K562 (cell line): ENCODE measurements around the gene RNF224. TPM values are rescaled to one million over a fixed set of nuclear protein-coding genes. Genes with fewer than 3 reads are reported as not detected.

Source experiments
- ATF7 ChIP-seq: fragments of 450-650 bp; IDR thresholded peaks from 2 replicates; pipeline ENCODE4 v1.7.1; 2014; ENCODE audit warnings: mild to moderate bottlenecking, moderate library complexity
- CREM ChIP-seq: IDR thresholded peaks from 2 replicates; pipeline ENCODE4 v1.6.1; 2014; ENCODE audit warnings: antibody characterized with exemption, low read depth
- ERF ChIP-seq: fragments of 450-650 bp; formaldehyde crosslinking; IDR thresholded peaks from 2 replicates; pipeline ENCODE4 v1.4.0; 2020; ENCODE audit warnings: mild to moderate bottlenecking, mixed read lengths
- HDAC2 ChIP-seq: fragments of 450-650 bp; IDR thresholded peaks from 2 replicates; pipeline ENCODE4 v1.6.1; 2016; ENCODE audit warnings: mild to moderate bottlenecking
- NELFE ChIP-seq: IDR thresholded peaks from 2 replicates; pipeline ENCODE4 v1.6.1; 2011; ENCODE audit warnings: mild to moderate bottlenecking; ENCODE audit not compliant: insufficient read depth, insufficient read length
- PTRF ChIP-seq: fragments of 450-650 bp; IDR thresholded peaks from 2 replicates; pipeline ENCODE4 v1.6.1; 2016; ENCODE audit warnings: mild to moderate bottlenecking, missing genetic modification characterization, missing compliant biosample characterization
- RNF2 ChIP-seq: sonication (generic); IDR thresholded peaks from 2 replicates; pipeline ENCODE4 v1.6.1; 2016
- SNIP1 ChIP-seq: fragments of 450-650 bp; IDR thresholded peaks from 2 replicates; pipeline ENCODE4 v1.7.1; 2017; ENCODE audit warnings: low read depth, mild to moderate bottlenecking
- SRSF9 ChIP-seq: fragments of 200-400 bp; formaldehyde crosslinking; IDR thresholded peaks from 2 replicates; pipeline ENCODE4 v1.6.1; 2017; ENCODE audit warnings: low read depth, low read length, borderline replicate concordance
- TFAM ChIP-seq: fragments of 250-450 bp; sonication (Bioruptor Pico); conservative IDR thresholded peaks from 2 replicates; pipeline ENCODE4 v1.5.0; 2021; ENCODE audit warnings: mild to moderate bottlenecking, moderate library complexity
- ZNF253 ChIP-seq: fragments of 250-450 bp; sonication (Bioruptor Pico); conservative IDR thresholded peaks from 2 replicates; pipeline ENCODE4 v1.6.1; 2021; ENCODE audit warnings: mild to moderate bottlenecking
- ZNF263 ChIP-seq: sonication (generic); formaldehyde crosslinking; IDR thresholded peaks from 2 replicates; pipeline ENCODE4 v1.8.0; 2022; ENCODE audit warnings: mild to moderate bottlenecking, missing genetic modification reagents, borderline replicate concordance
- ZNF586 ChIP-seq: fragments of 450-650 bp; formaldehyde crosslinking; conservative IDR thresholded peaks from 2 replicates; pipeline ENCODE4 v1.4.0; 2020; ENCODE audit warnings: mild to moderate bottlenecking, moderate library complexity
- polyA plus RNA-seq, 8 experiments: library from polyadenylated mRNA; depleted of rRNA in 4 of 8; stranded (reverse) in 5 of 8; unstranded in 3 of 8; fragments of >200 nt; fragmentation: Nextera tagmentation in 2 of 8; fragmentation: Illumina TruSeq in 1 of 8; extraction: Ambion mirVana in 2 of 8; extraction: Trizol in 1 of 8; gene quantifications; 2 replicates each; pipeline versions ENCODE4 v1.2.1 to v1.2.3, GENCODE V29; 2011 to 2014; ENCODE audit warnings: inconsistent platforms in 1 of 8, missing spikeins in 1 of 8
- total RNA-seq, 7 experiments: library from RNA; depleted of rRNA in 6 of 7; stranded (reverse); fragments of >200 nt in 6 of 7; fragmentation: Illumina TruSeq in 2 of 7; extraction: Trizol in 2 of 7; gene quantifications; 2 replicates each; pipeline versions ENCODE4 v1.2.1 to v1.2.3, GENCODE V29; 2011 to 2021; ENCODE audit warnings: low replicate concordance in 1 of 7
- TF ChIP-seq, protein P1 (sequence below), 2 experiments: fragments of 450-650 bp; IDR thresholded peaks; 2 replicates each; pipeline ENCODE4 v1.6.1; 2016; ENCODE audit warnings: mild to moderate bottlenecking in 2 of 2, borderline replicate concordance in 1 of 2, low read depth in 1 of 2, moderate library complexity in 1 of 2
- TF ChIP-seq, protein P2 (sequence below): sonication (generic); formaldehyde crosslinking; IDR thresholded peaks from 2 replicates; pipeline ENCODE4 v1.8.0; 2022; ENCODE audit warnings: missing genetic modification reagents, mild to moderate bottlenecking, moderate library complexity, borderline replicate concordance
- TF ChIP-seq, protein P3 (sequence below), 2 experiments: fragments of 450-650 bp; conservative IDR thresholded peaks; 2 replicates each; pipeline ENCODE4 v1.6.1; 2017; ENCODE audit warnings: mild to moderate bottlenecking in 2 of 2, moderate library complexity in 2 of 2
- TF ChIP-seq, protein P4 (sequence below): sonication (generic); IDR thresholded peaks from 2 replicates; pipeline ENCODE4 v1.6.1; 2016

The RNF224 gene
- total and polyA plus RNA-seq, 9 of the 15 experiments (the other 6 are each of a cell fraction or from before 2014, with no cell fraction given), result not detected

DNA sequence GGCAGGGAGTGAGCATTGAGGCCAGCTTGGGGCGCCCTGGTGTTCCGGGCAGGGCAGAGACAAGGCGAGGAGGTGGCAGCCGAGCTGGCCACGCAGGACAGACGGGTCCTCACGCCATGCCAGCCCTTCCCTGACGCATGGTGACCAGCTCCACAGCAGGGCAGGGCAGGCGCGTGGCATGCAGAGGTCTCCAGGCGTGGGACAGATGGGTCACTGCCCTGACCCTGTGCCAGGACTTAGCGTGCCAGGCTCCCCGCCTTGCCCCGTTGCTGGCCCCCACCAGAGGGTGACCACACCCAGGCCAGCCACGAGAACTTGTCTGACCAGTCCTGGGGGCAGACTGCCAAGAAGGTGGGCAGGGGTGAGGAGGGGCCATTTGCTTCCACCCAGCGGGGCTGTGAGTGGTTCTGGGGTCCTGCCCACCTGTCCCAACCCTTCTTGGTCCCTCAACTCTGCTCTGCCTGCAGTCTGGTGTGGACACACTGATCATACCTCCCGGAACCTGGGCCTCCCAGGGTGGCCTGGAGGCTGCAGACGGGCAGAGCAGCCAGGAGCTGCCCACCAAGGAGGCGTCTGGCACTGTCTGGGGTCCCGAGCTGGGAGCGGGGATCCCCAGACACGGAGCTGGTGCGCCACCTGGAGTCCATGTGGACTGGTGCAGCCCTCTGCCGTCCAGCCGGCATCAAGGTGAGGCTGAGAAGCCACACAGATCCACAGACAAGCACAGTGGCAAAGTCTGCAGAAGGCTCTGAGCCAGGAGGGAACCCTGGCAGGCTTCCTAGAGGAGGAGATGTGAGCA, at the start of gene RNF224 (continued):
- TF ChIP-seq, protein P1, sequence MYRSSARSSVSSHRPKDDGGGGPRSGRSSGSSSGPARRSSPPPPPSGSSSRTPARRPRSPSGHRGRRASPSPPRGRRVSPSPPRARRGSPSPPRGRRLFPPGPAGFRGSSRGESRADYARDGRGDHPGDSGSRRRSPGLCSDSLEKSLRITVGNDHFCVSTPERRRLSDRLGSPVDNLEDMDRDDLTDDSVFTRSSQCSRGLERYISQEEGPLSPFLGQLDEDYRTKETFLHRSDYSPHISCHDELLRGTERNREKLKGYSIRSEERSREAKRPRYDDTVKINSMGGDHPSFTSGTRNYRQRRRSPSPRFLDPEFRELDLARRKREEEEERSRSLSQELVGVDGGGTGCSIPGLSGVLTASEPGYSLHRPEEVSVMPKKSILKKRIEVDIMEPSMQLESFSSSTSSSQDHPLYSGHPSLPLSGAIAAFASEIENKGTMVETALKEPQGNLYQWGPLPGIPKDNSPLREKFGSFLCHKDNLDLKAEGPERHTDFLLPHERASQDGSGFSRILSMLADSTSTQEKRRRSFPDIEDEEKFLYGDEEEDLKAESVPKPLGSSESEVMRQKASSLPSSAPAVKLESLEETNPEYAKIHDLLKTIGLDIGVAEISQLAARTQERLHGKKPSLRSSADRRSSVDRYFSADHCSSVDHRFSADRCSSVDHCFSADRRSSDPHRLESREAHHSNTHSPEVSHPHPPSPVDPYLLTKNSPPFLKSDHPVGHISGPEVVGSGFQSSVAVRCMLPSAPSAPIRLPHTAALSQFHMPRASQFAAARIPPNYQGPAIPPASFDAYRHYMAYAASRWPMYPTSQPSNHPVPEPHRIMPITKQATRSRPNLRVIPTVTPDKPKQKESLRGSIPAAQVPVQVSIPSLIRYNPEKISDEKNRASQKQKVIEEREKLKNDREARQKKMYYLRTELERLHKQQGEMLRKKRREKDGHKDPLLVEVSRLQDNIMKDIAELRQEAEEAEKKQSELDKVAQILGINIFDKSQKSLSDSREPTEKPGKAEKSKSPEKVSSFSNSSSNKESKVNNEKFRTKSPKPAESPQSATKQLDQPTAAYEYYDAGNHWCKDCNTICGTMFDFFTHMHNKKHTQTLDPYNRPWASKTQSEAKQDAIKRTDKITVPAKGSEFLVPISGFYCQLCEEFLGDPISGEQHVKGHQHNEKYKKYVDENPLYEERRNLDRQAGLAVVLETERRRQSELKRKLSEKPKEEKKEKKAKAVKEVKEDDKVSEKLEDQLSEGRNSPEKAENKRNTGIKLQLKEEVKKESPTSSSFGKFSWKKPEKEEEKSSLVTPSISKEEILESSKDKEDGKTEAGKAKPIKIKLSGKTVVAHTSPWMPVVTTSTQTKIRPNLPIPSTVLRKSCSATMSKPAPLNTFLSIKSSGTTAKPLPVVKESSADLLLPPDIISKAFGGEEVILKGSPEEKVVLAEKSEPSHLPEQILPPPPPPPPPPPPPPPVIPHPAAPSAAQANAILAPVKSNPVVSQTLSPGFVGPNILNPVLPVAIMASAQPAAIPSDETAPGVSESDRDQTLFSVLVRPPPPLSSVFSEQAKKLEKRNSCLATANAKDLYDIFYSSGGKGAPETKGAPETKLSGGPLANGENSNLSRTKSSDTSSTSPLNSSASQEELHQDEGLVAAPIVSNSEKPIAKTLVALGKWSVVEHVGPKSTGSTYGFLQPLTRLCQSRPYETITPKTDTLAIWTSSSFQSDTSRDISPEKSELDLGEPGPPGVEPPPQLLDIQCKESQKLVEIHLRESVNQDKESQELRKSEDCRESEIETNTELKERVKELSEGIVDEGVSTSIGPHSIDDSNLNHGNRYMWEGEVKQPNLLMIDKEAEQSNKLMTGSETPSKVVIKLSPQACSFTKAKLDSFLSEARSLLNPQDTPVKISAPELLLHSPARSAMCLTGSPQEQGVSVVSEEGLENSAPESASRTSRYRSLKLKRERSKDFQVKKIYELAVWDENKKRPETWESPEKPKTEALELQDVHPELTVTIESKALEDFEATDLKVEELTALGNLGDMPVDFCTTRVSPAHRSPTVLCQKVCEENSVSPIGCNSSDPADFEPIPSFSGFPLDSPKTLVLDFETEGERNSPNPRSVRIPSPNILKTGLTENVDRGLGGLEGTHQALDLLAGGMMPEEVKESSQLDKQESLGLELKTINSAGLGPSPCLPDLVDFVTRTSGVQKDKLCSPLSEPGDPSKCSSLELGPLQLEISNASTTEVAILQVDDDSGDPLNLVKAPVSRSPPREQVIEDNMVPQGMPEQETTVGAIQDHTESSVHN (IDR thresholded peaks at IDR 0.05; ENCODE audit: borderline replicate concordance in 1 of 2, low read depth in 1 of 2), result no peak
- TF ChIP-seq SNIP1 (no peak), ATF7 (no peak), TFAM (CRISPR knock-in tag) (no peak), ZNF586 (CRISPR knock-in tag) (no peak), NELFE (no peak), PTRF (no peak), SRSF9 (no peak), RNF2 (no peak), ERF (CRISPR knock-in tag) (no peak), ZNF253 (no peak), ZNF263 (peak; percentile 65; the same call in 1 of the 2 replicates), CREM (peak; percentile 31; the same call in 1 of the 2 replicates), HDAC2 (no peak)
- TF ChIP-seq, protein P2, sequence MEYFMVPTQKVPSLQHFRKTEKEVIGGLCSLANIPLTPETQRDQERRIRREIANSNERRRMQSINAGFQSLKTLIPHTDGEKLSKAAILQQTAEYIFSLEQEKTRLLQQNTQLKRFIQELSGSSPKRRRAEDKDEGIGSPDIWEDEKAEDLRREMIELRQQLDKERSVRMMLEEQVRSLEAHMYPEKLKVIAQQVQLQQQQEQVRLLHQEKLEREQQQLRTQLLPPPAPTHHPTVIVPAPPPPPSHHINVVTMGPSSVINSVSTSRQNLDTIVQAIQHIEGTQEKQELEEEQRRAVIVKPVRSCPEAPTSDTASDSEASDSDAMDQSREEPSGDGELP (CRISPR knock-in tag), result peak; percentile 75
- TF ChIP-seq, protein P3, sequence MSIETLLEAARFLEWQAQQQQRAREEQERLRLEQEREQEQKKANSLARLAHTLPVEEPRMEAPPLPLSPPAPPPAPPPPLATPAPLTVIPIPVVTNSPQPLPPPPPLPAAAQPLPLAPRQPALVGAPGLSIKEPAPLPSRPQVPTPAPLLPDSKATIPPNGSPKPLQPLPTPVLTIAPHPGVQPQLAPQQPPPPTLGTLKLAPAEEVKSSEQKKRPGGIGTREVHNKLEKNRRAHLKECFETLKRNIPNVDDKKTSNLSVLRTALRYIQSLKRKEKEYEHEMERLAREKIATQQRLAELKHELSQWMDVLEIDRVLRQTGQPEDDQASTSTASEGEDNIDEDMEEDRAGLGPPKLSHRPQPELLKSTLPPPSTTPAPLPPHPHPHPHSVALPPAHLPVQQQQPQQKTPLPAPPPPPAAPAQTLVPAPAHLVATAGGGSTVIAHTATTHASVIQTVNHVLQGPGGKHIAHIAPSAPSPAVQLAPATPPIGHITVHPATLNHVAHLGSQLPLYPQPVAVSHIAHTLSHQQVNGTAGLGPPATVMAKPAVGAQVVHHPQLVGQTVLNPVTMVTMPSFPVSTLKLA (conservative IDR thresholded peaks at IDR 0.05), result 0 out of 4 replicates have a peak, but pooled peaks of 1 of the 2 experiments have one; percentile 37
- TF ChIP-seq, protein P4, sequence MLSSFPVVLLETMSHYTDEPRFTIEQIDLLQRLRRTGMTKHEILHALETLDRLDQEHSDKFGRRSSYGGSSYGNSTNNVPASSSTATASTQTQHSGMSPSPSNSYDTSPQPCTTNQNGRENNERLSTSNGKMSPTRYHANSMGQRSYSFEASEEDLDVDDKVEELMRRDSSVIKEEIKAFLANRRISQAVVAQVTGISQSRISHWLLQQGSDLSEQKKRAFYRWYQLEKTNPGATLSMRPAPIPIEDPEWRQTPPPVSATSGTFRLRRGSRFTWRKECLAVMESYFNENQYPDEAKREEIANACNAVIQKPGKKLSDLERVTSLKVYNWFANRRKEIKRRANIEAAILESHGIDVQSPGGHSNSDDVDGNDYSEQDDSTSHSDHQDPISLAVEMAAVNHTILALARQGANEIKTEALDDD, result no peak
